Uterus (tissue), 2 donors: ENCODE measurements around the gene GFER.

Source experiments
- POLR2A ChIP-seq, 2 donors: fragments of 450-650 bp; IDR thresholded peaks; one replicate each; pipeline ENCODE4 v1.6.1; 2016; ENCODE audit warnings: antibody characterized with exemption in 2 of 2, mild to moderate bottlenecking in 1 of 2, moderate library complexity in 1 of 2
- TF ChIP-seq, protein P1 (sequence below), 4 experiments: fragments of 200-600 bp in 2 of 4; fragments of 450-650 bp in 2 of 4; sonication (generic) in 2 of 4; IDR thresholded peaks; one replicate each; pipeline ENCODE4 v1.5.1; 2016 to 2019; ENCODE audit warnings: antibody characterized with exemption in 4 of 4, mild to moderate bottlenecking in 2 of 4, moderate library complexity in 1 of 4

DNA sequence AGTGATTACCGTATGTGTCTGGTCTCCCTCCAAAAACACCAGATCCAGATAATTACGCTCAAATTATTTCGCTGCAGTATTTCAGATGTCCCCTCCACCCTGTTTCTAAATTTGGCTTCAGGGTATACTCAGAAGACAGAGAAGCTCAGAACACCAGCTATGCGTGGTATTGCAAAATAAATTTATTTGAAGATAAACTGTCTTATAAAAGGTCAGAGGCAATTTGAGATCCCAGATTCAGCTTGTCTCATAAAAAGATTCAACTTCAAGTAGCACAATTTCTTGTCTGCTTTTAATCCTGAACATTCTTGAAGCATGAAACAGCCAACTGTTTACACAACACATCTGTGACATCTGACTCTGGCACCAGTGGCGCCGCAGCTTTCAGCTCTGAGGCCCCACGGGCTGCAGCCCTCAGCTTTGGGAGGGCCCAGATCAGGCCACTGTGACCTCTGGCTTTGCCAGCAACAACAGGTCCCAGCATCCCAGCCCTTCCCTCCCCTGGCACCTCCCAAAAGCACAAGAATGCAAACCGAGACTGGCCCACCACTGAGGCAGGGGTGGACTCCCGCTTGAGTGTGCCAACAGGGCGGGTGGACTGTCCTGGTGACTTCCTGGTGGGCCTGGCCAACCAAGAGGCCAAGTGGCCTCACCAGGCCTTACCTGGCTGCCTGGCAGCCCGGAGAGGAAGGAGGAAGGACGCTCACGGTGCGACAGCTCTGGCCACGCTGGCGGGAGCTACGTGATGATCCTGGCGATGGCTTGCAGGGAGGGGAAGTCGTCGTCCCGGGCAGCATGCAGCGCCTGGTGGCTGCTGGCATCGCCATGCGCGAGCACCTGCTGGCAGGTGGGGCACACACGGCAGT, 13.7 kb downstream of the GFER start:
- TF ChIP-seq, protein P1, sequence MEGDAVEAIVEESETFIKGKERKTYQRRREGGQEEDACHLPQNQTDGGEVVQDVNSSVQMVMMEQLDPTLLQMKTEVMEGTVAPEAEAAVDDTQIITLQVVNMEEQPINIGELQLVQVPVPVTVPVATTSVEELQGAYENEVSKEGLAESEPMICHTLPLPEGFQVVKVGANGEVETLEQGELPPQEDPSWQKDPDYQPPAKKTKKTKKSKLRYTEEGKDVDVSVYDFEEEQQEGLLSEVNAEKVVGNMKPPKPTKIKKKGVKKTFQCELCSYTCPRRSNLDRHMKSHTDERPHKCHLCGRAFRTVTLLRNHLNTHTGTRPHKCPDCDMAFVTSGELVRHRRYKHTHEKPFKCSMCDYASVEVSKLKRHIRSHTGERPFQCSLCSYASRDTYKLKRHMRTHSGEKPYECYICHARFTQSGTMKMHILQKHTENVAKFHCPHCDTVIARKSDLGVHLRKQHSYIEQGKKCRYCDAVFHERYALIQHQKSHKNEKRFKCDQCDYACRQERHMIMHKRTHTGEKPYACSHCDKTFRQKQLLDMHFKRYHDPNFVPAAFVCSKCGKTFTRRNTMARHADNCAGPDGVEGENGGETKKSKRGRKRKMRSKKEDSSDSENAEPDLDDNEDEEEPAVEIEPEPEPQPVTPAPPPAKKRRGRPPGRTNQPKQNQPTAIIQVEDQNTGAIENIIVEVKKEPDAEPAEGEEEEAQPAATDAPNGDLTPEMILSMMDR (IDR thresholded peaks at IDR 0.05) = no peak
- no peak for TF ChIP-seq POLR2A (IDR thresholded peaks at IDR 0.05)
